ENCODE results near the gene LRCH1.

- TF ChIP-seq CTCF (IDR thresholded peaks at IDR 0.05), result no peak
- TF ChIP-seq POLR2A (IDR thresholded peaks at IDR 0.05), result no peak
These were observed 26.8 kb upstream of the LRCH1 start for GRCh38 chr13:46526100-46526735.
